Measurements from ENCODE around the gene ACLY.
"Not testable (repeated sequence)": the region's sequence is repeated elsewhere in the genome, so short reads cannot be mapped to it uniquely, and the experiment has no call there.

The ACLY gene

DNA sequence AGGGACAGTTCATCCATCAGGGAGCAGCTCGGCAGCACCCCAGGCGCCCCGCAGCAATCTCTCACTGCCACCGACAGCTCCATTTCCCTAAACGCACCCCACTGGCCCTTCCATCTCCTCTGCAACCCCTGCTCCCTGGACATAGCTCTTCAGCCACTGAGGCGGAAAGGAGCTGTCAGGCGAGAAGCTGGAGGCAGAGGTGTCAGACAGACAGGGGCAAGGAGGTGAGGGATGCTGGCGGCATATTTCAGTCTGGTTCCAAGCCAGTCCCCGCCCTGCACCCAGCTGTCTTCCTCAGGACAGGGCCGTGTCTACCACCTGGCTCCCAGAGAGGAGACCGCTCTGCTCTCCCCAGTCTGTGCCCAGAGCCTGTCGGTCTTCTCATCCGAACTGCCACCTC is 9.7 kb downstream of the ACLY start:
- DNase-seq = no peak

DNA sequence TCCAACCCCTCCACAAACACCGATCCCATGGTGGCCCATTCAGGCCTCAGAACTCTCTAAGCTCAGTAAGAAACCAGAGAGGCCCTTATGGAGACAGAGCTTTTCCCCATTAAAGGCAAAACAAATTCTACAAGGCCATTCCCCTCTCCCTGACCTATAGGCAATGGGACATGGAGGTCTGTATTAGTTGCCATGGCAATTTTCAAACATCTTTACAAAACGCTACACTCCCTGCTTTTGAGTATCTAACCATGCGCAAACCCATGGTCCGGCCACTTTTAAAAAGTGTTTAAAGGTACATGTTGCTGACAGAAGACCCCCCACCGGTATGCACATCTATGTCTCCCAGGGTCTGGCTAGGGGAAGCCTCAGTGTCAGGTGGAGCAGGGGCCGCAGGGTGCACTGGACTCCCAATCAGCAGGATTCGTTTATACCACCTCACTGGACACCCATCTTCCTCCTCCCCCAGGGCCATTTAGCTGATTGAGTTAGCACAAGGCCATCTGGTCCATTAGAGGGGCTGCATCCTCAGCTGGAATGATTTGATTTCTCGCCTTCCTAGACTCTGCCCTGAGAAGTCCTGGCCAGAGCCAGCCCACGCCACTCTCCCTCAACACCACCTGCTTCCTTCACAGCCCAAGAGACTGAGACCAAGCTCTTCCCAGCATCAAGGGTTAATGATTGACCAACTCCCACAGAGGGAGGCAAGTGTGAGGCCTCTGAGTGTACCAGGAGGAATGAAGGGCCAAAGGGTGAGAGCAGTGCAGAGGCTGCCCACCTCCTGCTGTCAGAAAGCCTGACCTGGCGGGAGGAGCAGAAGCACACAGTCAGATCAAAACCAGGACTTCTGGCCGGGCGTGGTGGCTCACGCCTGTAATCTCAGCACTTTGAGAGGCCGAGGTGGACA is 10.9 kb downstream of the ACLY start:
- DNase-seq = no peak

DNA sequence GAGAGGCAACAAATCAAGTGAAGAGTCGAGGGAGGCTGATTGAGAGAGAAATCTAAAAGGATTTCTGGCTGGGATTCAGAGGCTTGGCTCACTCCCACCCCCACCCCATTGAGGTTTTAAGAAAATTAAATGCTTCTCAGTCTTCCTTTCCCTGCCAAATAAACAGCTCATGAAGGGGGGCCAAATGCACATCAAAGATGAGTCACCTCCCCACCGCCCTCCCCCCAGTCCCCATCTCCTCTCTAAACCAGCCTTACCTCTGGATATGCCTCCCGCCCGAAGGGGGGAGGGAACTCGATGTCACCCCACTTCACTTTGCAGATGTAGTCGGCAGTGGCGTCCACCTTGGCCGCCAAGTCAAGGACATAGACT is 11.6 kb downstream of the ACLY start:
- no peak for DNase-seq

DNA sequence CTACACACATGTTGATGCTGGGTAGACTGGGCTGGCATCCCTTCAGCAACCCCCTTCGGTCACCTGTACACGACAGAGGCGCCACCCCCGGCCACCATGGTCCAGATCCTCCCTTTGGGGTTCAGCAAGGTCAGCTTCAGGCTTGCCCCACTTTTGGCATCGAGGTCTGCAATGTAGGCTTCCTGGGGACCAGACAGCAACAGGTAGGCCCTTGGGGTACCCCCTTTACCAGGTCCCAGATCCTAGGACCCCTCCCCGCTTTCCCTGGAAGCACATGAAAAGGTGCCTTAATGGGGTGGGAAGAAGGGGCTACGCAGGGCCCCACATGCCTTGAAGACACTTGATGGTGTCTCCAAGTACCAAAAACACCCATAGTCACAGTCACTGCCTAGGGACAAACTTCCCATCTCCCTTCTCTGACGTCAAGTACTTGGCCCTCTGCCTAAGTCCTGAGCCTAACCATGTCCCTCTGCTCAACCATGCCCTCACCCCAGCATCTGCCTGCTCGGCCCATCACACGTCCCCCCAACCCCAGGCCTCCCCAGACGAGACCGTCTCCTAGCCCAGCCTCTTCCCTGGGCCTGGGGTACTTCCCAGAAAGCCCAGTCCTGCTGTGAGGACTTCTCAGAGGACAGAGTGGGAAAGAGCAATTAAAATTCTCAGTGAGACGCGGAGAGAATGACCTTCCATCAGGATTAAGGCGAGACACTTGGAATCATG is 12.1 kb downstream of the ACLY start:
- DNase-seq = no peak

DNA sequence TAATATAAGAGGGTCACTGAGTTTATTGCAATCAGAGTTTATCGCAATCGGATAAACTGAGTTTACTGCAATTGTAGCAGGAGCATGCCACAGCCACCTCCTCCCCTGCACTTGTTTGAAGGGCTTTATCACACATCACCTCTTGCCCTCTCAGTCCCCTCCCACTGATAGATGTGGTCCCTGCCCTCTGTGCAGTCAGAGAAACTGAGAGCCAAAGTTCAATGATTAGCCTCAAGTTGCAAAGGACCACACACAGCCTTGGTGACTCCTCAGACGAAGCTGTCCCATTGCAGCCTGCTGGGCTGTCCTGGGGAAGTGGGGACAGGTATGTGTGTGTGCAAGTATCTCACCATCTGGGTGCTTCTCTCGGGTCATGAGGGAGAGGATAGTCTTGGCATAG is 13.6 kb downstream of the ACLY start:
- DNase-seq = no peak

DNA sequence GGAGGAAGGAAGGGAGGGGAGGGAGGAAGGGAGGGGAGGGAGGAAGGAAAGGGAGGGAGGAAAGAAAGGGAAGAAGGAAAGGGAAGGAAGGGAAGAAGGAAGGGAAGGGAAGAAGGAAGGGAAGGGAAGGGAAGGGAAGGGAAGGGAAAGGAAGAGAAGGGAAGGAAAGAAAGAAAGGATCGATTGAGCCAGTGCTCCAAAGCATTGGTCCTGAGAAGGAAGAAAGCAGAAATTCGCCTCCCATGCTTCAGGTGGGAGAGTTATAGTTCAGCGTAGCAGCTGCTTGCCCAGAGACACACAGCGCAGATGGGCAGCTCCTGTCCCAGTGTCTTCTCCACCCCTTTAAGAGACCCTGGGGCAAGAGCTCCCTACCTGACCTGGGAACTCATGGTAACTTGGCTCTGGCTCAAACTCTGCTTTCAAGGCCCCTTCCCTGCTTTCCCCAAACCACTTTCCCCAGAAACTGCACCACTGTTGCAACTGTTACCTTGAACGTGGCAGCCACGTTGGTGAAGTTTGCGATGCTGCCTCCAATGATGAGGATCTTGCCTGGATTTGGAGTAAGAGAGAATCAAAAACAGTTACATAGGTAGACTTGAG is 14.4 kb downstream of the ACLY start:
- no peak for DNase-seq

DNA sequence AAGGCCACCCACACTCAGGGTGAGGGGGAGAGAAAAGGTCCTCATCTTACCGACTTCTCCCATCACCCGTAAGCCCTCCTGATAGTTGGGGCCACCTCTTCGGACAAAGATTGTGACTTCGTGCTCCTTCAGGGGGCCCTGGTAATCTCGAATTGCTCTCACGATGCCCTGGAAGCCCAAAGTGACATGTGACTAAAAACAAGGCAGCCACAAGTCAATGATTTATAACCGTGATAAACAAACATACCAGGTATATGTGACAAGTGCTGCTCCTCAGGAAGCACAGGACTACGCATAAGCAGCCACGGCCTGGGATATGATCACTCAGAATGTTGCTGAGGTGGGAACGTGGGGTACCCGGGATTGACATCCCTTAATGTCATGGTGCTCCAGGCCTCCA is 17.1 kb downstream of the ACLY start:
- DNase-seq = no peak

DNA sequence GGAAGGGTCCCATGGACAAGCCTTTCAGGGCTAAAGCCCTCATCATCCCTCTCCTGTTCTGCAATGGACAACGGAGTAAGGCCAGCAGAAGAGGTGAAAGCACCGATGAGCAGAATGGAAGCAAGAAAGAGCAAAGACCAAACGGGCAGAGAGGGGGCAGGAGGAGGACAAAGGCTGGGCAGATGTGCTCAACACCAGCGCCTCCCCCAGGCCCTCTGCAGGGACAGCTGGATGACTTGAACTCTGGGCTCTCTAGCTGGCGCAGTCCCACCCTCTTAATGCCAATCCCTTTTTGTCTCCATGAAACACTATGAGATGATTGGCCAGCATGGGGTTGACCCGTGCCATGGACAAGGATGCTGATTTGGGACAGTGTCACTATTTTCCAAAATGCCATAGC is 22.0 kb downstream of the ACLY start:
- DNase-seq = no peak

DNA sequence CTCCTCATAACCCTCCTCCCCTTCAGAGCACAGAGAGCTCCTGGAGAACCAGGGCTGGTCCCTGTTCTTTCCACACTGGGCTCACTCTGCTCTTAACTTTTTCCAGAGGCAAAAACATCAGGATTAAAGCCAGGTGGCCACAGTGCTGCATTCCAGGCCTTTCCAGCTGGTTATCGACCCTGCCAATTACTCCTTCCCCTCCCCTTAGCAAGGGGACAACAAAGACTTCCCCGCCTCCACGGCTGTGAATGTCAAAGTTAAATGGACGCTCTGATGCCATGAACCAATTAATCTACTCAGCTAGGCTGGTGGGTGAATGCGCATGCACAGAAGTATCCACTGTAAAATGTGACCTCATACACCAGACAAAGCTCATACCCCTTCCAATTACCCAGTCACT is 23.1 kb downstream of the ACLY start:
- DNase-seq = no peak

DNA sequence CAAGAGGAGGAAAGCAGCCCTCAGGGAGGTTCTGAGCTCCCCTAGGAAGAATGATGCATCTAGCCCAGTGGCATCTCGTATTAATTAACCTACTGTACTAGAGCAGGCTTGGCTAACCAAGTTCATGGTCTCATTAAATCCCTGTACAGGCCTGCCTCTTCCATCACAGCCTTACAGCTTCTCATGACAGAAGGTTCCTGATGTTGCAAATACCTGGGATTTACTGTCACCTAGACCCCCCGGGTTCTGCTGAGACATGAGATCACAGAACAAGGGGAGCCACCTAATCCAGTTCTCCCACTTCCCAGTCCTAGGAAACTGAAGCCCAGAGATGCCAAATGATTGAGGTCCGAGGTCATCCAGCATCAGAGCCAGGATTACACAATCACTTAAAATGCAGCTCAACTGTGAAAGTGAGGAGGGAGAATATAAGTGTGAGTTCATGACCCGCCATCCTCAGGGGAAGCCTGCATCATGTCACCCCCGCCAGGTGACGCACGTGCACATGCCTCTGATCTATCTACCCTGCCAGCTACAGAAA is 23.9 kb downstream of the ACLY start:
- DNase-seq = no peak

DNA sequence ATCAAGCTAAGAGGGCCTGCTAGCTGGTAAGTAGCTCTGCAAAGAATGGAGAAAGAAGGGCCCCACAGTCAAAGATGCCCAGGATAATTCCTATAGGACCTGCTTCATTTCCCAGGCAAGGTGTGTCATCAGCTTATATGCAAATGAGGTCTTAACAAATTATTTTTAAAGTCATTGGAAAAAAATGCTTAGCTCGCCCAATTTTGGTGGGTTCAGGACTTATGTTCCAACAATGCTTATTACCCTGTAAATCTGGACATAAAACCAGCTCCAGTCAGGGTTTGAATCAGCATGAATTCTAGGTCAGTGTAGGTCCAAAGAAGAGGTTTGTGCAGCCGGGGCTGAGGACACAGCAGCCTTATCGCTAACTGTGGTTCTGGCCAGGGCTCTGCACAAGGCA is 25.4 kb downstream of the ACLY start:
- no peak for DNase-seq

DNA sequence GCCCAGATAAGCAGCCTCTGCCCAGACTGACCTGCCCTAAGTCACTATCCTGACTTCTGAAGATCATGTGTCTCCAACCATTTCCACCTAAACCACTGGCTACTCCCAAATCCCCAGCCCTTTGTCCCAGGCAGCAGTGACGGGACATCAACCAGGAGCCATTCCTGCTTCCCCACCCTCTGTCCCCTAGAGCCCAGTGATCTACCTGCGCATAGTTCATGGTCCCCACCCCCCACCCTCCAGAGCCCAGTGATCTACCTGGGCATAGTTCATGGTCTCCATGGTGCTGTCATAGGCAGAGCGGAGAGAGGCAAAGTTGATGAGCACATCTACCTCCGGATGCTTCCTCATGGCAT is 26.8 kb downstream of the ACLY start:
- no peak for DNase-seq

DNA sequence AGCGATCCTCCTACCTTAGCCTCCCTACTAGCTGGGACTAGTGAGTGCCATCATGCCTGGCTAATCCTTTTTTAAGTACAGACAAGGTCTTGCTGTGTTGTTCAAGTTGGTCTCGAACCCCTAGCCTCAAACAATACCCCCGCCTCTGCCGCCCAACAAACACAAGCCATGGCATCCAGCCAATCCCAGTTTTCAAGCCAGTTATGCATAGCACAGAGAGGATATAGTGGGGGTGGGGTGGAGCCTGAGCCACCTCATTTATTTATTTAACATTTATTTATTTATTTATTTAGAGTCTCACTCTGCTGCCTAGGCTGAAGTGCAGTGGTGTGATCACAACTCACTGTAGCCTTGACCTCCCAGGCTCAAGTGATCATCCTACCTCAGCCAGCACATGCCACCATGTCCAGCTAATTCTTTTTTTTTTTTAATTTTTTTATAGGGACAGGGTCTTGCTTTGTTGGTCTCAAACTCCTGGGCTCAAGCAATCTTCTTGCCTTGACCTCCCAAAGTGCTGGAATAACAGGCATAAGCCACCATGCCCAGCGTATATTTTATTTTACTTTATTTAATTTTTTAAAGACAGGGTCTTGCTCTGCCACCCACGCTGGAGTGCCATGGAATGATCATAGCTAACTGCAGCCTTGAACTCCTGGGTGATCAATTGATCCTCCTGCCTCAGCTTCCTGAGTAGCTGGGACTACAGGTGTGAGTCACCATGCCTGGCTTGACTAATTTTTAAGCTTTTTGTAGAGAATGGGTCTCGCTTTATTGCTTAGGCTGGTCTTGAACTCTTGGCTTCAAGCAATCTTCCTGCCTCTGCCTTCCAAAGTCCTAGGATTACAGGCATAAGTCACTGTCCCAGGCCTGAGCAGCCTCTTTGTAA is 27.4 kb downstream of the ACLY start:
- no peak for DNase-seq

DNA sequence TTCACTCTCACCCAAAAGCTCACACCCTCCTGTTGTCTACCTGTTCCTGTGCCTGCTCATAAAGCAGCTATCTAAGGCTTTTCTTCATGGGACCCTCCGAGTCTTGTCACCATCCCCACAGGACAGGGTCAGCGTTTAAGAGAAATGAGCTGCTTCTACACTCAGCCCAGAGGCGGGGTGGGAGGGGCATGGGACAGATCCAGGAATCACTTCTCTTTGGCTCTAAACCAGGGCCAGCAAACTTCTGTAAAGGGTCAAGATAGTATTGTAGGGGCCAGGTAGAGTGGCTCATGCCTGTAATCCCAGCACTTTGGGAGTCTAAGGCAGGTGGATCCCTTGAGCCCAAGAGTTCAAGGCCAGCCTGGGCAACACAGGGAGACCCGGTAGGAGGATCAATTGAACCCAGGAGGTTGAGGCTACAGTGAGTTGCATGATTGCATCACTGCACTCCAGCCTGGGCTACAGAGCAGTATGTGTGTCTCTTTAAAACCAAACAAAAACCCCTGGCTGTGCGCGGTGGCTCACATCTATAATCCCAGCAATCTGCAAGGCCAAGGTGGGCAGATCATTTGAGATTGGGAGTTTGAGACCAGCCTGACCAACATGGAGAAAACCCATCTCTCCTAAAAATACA is 30.3 kb downstream of the ACLY start:
- DNase-seq = no peak

DNA sequence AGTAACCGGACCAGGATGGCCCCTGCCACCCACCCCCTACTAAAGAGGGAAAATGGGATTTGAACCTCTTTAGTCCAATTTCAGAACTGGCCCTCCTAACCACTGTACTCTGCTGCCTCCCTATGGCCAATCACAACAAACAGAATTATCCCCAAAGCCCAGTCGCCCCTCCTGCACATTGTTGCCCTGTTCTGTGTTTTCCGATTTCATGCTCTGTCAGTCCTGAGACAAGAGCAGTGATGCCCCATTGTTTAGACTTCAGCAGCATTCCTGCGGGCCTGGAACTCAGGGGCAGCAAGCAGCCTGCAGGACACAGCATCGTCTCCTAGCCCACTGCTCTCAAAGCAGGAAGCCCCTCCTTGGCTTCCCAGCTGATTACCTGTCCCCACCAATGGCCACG is 33.0 kb downstream of the ACLY start:
- peak; percentile 9 for DNase-seq

DNA sequence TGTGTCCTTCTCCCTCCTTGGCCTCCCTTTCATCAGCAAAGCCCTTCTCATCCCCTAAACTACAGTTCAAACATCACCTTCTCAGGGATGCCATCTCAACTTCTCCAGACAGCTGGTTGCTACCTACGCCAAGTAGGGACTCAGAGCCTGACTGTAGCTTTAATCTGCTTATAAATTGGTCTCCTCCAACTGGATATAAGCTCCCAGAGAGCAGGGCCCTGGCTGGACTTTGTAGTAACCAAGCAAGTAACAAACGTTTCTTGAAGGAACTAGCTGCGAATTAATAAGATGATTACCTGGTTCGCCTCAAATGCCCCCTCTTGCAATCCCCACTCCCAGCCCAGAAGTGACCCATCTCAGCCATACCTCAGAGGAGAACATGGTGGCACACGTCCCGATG is 36.0 kb downstream of the ACLY start:
- DNase-seq = no peak

DNA sequence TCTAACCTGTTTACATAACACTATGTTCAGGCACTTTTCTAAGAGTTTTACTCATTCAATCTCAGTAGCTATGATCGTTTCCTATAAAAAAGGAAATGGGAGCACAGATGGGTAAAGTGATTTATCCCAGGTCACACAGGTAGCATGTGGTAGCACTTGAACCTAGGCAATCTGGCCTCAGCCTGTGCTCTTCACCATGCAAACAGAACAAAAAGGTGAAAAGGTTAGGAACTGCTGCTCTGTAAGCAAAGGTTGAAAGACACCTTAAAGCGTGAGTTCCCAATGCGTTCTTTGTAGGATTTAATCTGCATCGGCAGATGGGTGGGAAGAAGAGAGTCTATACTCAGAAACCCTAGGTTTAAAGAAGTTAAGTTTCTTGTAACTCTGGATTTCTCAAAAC is 38.6 kb downstream of the ACLY start:
- no peak for DNase-seq

DNA sequence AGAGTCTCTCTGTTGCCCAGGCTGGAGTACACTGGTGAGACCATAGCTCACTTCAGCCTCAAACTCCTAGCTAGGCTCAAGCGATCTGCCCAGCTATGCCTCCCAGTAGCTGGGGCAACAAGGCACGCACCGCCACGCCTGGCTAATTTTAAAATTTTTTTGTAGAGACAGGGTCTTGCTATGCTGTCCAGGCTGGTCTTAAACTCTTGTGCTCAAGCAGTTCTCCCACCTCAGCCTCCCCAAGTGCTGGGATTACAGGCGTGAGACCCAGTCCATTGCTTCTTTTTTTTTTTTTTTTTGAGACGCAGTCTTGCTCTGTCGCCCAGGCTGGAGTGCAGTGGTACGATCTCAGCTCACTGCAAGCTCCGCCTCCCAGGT is 44.5 kb downstream of the ACLY start:
- not testable (repeated sequence) for DNase-seq

DNA sequence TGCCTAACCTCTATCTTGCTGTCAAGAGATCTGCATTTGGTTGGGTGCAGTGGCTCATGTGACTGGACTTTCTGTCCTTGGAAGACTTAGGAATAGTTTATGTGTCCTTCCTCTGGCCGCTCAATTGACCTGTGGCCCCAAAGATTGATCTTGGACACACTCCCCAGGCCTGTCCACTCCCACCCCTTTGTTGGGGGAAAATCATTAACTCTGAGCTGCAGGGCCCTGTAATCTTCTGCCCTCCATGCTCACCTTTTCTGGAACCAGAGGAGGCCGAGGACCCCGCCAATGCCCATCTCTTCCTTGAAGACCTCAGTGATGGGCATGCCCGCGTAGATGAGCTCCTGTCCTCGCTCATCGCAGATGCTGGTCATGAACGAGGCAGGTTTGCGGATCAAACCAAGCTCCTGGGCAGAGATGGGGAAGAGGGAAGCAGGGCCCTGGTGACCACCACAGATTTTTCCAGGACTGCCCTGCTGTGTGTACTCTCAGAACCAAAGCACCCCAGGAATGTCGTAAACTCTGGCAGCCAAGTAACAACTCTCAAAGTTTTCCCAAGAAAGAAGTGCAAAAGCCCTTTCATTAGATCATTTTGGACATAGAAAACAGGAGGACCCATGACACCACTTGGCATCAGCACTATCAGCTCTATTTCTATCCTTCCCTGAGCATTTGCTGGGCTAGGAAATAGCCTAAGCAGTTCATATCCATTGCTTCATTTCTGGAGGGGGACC is 45.0 kb downstream of the ACLY start:
- no peak for DNase-seq

DNA sequence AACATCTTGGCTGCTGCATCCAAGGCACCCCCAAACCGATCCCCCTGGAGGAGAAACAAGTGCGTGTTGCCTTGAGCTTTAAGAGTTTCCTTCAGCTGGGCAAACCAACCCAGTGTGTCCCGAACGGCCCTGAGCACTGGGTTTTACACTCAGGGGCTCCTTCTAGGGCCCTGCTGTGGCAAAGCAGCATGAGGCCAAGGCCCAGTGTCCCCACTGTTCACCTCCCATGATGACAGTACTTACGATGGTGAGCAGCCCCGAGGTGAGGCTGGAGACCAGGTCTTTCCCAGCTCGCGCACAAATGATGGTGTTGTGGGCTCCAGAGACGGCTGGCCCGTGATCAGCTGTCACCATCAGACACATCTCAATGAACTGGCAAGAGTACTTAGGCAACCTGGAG is 47.0 kb downstream of the ACLY start:
- no peak for DNase-seq

DNA sequence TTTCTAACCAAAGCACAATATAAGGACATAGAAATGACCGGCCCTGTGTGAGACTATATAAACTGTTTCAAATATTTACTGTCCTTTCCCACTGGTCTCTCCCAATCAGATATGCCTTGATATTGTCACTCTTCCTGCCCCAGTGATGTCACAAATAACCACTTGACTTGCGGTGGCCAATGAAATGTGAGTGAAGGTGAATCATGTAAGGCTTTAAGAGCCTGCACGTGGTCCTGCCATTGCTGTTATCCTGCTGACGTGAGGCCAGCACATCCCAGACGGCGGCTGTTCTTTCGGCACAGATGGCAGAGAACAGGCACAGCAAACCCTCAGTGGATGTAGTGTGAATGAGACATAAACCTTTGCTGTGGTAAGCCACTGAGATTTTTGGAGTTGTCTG is 48.1 kb downstream of the ACLY start:
- no peak for DNase-seq

DNA sequence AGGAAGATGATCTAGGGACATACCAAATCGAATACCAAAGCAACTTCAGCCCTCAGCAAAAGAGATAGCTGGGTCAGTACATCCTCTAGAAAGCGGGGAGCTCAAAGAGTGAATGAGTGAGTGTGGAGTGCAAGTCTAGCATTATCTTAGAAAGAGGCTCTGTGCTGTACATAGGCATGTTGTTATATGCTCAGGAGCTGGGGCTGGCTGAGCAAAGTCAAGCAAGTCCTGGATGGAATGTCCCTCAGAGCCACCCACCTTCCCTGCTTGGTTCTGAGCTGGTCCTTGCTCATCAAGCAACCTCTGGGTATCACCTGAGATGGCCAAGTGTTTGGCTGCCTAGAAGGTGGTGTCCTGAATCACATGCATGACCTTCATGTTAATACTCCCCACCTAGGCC is 48.7 kb downstream of the ACLY start:
- DNase-seq = no peak

All from CD4-positive, alpha-beta T cell treated with Interleukin-17A for 1 hour (primary cell).